ENCODE data around the gene AURKB. TPM values are rescaled to one million over a fixed set of nuclear protein-coding genes. Genes with fewer than 3 reads are reported as not detected.
"Not testable (repeated sequence)": the region's sequence is repeated elsewhere in the genome, so short reads cannot be mapped to it uniquely, and the experiment has no call there.

Gene AURKB
- total RNA-seq = 136 and 165 TPM in 2 replicates

GRCh38 chr17:8209907-8210760 lies at the start of gene AURKB:
TSS of gene AURKB (minus strand) at chr17:8210575. CDS start at chr17:8210224, 351 bp downstream.
- peak; percentile 70 for DNase-seq (ENCODE audit: low read depth)
- peak within 1 kb of the TSS; percentile 77 for H3K4me3 ChIP-seq (ENCODE audit: low read depth, low read length)
- TF ChIP-seq, protein P1, sequence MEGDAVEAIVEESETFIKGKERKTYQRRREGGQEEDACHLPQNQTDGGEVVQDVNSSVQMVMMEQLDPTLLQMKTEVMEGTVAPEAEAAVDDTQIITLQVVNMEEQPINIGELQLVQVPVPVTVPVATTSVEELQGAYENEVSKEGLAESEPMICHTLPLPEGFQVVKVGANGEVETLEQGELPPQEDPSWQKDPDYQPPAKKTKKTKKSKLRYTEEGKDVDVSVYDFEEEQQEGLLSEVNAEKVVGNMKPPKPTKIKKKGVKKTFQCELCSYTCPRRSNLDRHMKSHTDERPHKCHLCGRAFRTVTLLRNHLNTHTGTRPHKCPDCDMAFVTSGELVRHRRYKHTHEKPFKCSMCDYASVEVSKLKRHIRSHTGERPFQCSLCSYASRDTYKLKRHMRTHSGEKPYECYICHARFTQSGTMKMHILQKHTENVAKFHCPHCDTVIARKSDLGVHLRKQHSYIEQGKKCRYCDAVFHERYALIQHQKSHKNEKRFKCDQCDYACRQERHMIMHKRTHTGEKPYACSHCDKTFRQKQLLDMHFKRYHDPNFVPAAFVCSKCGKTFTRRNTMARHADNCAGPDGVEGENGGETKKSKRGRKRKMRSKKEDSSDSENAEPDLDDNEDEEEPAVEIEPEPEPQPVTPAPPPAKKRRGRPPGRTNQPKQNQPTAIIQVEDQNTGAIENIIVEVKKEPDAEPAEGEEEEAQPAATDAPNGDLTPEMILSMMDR (conservative IDR thresholded peaks at IDR 0.05; ENCODE audit: low read depth, low read length) = peak; percentile 13

DNA sequence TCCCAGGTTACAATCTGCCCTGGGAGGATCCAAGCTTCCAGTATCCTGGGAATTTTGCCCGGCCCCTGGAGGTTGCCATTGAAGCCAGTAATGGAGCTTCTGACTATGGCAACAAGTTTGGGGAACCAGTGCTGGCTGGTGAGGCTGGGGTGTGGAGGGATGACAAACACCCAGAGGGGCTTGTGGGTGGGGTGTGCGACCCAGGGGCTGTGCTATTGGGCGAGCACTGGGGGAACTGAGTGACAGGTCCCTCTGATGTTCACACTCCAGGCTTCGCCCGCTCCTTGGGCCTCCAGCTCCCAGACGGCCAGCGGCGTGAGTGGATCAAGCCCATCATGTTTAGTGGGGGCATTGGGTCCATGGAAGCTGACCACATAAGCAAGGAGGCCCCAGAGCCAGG lies 47.4 kb upstream of the AURKB start:
- no peak for DNase-seq (ENCODE audit: low read depth)
- TF ChIP-seq, protein P1 (conservative IDR thresholded peaks at IDR 0.05; ENCODE audit: low read depth, low read length) = no peak
- H3K4me3 ChIP-seq (ENCODE audit: low read depth, low read length) = no peak overlapping the region

DNA sequence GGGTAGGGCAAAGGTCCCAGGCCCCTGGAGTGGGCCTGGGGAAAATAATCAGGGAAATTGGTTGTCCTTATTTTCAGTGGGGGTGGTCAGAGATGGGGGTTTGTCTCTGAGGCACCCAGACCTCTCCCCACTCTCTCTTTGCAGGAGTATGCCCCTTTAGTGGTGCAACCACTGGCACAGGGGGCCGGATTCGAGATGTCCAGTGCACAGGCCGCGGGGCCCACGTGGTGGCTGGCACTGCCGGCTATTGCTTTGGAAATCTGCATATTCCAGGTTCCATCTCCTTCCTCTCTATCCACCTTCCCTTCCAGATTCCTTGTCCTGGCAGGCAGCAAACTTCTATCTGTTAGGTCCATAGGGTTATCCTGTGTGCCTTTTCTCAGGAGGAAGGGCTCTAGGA lies 46.3 kb upstream of the AURKB start:
- DNase-seq (ENCODE audit: low read depth) = no peak
- no peak overlapping the region for H3K4me3 ChIP-seq (ENCODE audit: low read depth, low read length)
- TF ChIP-seq, protein P1 (conservative IDR thresholded peaks at IDR 0.05; ENCODE audit: low read depth, low read length) = no peak

DNA sequence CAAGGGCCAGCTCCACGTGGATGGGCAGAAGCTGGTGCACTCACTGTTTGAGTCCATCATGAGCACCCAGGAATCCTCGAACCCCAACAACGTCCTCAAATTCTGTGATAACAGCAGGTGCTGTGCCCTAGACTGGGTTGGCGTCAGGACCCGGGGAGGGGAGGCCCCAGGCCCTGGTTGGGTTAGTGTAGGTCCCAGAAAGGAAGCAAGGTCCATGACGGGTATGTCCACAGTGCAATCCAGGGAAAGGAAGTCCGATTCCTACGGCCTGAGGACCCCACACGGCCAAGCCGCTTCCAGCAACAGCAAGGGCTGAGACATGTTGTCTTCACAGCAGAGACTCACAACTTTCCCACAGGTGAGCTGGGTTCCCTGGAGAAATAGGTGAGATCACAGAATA lies 45.9 kb upstream of the AURKB start:
- TF ChIP-seq, protein P1 (conservative IDR thresholded peaks at IDR 0.05; ENCODE audit: low read depth, low read length) = no peak
- no peak overlapping the region for H3K4me3 ChIP-seq (ENCODE audit: low read depth, low read length)
- DNase-seq (ENCODE audit: low read depth) = no peak

DNA sequence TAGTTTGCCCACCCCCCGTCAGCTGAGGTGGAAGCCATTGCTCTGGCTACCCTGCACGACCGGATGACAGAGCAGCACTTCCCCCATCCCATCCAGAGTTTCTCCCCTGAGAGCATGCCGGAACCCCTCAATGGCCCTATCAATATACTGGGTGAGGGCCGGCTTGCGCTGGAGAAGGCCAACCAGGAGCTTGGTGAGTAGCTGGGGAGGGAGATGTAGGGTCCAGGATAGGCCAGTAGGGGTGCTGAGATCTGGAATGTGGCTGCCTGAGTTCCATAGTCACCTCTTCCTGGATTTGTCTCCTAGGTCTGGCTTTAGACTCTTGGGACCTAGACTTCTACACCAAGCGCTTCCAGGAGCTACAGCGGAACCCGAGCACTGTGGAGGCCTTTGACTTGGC lies 45.1 kb upstream of the AURKB start:
- TF ChIP-seq, protein P1 (conservative IDR thresholded peaks at IDR 0.05; ENCODE audit: low read depth, low read length) = no peak

GRCh38 chr17:8254881-8255280 lies 44.5 kb upstream of the AURKB start:
- H3K4me3 ChIP-seq (ENCODE audit: low read depth, low read length) = no peak overlapping the region
- no peak for DNase-seq (ENCODE audit: low read depth)
- TF ChIP-seq, protein P1 (conservative IDR thresholded peaks at IDR 0.05; ENCODE audit: low read depth, low read length) = no peak

More for the DNA sequence above, 45.1 kb upstream of the AURKB start:
- no peak overlapping the region for H3K4me3 ChIP-seq (ENCODE audit: low read depth, low read length)
- DNase-seq (ENCODE audit: low read depth) = no peak

DNA sequence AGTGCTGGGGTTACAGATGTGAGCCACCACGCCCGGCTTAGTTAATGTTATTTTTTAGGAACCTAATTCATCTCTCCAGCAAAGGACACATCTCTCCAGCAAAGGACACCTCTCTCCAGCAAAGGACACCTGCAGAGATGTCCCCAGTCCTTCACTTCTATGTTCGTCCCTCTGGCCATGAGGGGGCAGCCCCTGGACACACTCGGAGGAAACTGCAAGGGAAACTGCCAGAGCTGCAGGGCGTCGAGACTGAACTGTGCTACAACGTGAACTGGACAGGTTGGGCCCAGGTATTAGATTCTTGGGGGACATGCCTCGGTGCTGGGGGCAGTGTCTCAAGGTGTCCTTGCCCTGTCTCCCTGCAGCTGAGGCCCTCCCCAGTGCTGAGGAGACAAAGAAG lies 43.4 kb upstream of the AURKB start:
- TF ChIP-seq, protein P1 (conservative IDR thresholded peaks at IDR 0.05; ENCODE audit: low read depth, low read length) = no peak
- no peak overlapping the region for H3K4me3 ChIP-seq (ENCODE audit: low read depth, low read length)
- no peak for DNase-seq (ENCODE audit: low read depth)

DNA sequence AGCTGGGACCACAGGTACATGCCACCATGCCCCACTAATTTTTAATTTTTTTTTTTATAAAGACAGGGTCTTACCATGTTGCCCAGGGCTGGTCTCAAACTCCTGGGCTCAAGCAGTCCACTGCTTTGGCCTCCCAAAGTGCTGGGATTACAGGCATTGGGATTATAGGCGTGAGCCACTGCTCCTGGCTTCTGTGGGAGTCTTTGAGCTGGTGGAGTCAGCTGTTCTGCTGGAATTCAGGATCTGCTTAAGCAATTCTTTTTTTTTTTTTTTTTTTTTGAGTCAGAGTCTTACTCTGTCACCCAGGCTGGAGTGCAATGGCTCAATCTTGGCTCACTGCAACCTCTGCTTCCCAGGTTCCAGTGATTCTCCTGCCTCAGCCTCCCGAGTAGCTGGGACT lies 41.0 kb upstream of the AURKB start:
- DNase-seq (ENCODE audit: low read depth); H3K4me3 ChIP-seq (ENCODE audit: low read depth, low read length): not testable (repeated sequence)
